ENCODE results near the gene USP2.

USP2 gene

DNA sequence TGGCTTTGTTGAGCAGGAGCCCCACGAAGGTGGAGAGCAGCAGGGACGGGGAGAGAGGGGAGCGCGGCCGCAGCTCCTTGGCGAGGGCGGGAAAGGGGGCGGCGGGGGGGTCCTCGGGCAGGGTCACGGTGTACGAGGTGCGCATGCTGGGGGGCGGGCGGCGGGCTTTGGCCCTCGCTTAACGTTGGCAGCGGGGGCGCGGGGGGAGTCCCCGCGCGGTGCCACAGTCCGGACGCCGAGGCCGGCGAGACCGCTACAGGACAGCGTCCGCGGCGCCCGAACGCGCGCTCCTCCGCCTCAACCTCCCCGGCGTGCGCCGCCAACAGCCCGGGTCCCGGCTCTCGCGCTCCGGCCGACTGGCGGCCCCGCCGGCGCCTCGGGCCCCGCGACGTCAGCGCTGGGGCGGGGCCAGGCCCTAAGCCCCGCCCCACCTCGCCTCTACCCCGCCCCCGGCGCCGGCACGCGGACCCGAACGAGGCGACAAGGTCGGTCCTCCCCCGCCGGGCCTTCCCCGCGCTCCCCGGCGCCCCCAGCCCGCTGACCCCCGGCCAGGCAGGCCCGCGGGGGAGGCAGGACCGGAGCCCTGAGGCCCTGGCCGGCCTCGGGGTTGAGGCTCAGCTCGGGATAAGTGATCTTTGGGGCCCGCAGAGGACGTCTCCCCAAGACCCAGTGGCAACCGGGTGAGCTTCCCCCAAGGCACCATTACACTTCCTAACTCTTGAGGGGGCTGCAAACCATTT is 17.5 kb downstream of the USP2 start:
- peak in 1 of 3 donors; percentile 22 for DNase-seq (ENCODE audit: low read depth in 3 of 3)

DNA sequence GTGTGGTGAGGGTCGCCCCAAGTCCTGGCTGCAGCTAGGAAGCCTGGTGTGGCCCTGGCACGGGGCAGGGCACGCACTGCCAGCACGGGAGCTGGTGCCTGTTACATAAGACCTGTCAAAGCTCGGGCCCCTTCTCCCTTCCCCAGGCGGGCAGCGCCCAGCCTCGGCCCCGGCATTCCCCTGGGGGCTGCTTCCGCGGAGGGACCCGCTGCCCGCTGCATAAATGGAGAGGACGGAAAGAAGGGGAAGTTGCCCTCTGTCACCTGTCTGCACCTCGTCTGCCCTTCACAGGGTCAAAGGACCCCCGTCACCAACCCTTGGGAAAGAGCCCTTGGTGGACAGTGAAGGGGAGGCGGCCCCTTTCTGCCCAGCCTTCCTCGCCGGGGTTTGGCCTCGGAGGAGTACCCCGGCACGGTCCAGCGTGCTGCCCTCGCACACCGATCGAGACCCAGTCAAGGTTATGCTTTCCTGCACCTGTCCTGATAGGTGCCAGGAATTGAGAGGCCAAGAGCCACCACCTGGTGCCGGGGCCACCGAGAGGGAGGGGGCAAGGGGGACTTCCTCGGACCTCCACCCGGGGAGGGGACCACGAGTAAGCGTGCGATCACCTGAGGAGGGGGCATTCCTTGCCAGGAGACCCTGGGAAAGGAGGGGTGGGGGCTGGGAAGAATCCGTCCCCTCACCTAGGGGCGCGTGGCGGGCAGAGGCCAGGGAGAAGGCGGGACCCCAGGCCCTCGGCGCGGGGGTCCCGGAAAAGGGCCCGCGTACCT is 18.2 kb downstream of the USP2 start:
- DNase-seq (ENCODE audit: low read depth in 3 of 3), result no peak

DNA sequence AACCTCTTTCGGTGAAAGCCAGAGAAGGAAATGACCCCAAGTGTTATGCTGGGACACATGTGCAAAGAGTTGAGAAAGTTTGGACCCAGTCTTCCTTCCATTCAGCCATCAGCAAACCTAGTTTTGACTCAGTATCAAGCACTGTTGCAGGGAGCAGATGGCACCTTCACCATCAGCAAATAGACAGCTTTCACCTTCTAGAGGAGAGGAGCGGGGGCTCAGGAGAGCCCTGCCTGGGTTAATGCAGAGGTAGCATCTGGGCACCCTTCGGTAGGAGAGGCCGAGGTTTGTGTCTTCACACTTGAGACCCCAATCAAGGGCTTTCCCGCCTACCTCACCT is 18.8 kb downstream of the USP2 start:
- DNase-seq (ENCODE audit: low read depth in 3 of 3), result no peak

DNA sequence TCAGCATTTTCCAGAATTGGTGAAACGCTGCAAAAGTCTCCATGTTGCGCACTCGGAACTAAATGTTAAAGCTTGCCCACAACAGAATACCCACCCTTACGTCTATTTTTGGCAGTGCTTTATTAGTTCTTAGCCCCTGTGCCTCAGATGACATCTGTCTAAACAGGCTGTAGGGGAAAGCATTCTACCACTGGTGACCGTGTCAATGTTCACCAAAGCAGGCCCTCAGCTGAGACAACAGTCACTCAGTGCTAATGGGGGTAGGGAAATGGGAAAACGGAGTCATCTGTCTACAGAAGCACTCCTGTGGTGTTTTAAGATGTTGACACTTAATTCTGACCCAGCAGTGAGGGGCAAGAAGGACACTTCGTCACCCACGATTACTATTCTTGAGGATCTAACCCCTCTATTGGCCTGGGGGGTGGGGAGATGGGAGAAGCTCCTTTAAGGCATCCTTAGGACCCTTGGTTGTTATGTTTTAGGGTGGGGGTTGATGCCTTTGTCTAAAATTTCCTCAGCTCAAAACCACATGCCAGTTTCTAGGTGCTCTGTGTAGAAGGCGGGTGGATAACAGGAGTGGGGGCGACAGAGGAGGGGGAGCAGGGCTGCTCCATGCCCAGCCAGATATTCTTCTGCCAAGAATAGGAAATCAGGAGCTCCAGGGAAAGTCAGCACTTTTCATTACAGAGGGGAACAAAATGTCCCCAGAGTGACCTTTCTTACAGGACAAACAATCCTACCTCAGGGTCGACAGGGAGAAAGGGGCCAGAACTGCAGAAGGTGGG is 19.4 kb downstream of the USP2 start:
- DNase-seq (ENCODE audit: low read depth in 3 of 3), result no peak

DNA sequence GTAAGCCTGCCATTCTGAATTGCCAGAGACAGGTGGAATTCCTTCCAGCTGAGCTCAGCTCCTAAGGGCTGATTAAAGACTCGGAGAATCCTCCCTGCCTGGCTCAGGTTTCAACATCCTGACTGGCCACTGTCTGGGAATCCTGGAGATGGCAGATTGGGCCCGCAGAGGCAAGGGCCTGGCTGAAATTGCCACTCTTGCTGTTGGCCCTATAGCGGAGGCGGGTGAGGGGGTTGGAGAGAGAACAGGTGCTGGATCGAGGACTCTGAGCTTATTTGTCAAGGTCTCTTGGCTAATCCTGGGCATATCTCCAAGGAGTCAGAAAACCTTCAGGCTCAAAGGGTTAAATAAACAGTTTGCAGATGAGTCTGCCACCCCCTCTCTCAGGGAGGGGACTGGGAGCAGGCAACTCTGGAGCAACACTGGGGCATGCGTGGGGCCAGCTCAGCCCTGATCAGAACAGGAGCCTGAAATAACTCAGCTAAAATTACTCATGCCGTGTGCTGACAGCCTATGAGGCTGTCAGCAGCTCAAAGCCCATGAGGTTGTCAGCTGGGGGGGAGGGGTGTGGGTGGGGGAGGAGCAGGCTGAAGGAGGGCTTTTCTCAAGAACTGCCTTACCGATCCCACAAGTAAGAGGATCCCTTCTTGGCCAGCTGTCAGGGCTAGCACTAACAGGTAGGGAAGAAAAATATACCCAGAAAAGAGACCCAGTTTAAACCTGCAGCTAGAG is 20.3 kb downstream of the USP2 start:
- DNase-seq (ENCODE audit: low read depth in 3 of 3), result peak; percentile 40 to 66 (median 58)

DNA sequence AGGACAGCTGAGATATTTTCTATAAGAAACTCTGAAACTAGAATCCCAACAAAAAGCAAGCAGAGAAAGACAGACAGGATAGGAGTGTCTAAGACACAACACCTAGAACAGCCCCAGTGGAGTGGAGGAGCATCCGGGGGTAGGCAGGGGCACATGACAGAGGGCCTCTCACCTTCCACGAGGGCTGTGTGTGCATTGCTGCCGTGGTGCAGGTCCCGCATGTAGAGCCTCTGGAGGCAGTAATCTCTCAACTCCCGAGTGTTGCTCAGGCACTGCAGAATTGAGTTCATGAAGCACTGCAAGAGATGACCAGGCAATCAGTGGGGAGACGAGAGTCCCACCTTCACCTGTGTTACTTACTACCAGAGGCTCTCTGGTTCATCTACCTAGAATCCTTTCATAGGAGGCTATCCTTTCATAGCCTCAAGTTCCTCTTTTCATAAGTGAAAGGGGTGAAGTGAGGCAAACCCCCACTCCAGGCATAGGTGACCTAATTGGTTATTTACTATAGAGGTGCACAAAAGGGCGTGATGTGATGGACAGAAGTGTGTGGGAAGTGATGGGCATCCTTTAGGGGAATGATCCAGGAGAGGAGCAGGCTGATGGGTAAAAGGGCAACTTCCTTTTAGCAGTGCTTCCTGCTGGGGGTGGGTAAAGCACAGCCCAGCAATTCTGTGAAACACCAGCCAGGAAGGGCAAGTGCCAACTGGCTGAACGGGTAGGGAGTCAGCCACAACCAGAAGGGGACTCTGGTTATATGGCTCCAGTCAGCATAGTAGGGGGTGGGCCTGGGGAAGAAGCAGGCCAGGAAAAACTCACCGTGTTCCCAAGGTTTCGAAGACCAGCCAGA is 21.9 kb downstream of the USP2 start:
- no peak for DNase-seq (ENCODE audit: low read depth in 3 of 3)

DNA sequence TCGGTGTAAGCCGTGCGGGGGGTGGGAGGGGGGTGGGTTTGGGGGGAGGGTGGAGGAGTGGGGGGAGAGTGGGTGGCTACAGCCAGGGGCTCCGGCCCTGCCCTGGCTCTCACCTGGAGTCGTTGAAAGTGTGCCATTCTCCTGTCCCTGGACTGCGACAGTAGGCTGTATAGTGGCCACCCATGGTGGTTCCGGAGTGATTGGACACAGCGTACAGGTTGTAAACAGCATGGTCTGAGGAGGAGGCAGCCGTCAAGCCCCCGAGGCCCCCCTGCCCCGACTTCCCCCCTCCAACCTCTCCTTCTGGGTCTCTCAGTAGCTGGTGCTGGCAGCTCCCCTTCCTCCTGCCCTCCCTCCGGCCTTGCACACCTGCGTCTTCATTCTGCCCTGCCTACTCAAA is 24.4 kb downstream of the USP2 start:
- DNase-seq (ENCODE audit: low read depth in 3 of 3), result no peak

DNA sequence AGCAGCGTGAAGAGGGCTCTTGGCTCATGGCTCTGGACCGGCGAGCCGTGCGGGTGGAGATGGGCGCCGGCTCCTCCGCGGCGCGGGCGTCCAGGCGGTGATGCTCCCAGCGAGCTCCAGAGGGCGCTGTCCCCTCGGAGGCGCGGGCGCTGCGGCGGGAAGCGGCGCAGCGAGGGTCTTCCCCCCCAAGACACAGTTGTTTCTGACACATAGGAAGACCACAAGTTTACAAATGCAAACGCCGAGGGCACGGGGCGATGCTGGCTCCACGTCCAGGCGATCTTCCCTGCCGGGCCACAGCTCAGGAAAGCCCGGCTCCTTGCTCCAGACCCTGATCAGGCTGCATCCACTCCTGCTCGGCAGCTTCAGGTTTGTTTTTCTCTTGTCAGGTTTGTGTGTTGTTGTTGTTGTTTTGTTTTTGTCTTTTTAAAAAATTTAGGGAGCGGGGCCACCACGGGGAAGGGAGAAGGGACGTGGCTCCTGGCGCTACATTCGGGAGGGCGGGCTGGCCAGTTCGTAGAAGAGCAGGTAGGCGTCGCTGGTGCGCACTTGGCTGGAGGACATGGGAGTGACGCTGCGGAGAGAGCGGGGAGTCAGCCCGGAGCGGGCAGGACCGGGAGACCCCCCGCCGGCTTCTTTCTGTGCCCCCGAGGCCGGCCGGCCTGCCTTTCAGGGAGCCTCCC is 25.0 kb downstream of the USP2 start:
- peak; percentile 46 to 74 (median 57) for DNase-seq (ENCODE audit: low read depth in 3 of 3)

DNA sequence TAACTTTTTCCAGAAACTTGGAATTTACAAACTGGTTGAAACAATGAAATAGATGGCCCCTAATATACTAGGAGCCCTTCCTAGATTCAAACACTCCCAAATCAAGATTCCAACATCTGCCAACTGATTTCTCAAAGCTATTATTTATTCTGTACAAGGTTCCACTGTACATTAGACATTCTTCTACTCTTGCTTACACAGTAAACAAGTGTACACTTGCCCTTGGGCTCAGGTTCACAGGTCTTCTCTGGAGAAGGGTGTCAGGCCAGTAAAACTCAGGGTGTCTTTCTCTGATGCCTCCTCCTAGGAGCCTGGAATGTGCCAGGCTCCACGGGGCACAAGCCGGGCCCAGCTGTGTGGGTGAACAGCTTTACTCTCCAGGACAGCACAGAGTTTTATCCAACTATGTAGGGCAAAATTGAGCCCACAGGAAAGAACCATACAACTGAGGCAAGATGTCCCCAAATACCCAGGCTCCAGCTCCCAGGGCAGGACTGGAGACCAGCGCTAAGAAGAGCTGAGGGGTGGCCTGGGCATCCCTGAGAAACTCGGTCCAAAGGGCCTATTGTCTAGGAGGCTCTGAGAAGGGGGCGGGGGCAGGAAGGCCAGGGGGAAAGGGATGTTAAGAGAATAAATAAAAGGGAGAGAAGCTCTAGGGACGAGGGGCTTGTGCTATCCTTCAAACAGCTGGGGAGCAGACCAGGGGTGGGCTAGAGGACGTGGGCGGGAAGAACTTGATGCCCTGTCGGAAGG is 26.2 kb downstream of the USP2 start:
- DNase-seq (ENCODE audit: low read depth in 3 of 3), result no peak

DNA sequence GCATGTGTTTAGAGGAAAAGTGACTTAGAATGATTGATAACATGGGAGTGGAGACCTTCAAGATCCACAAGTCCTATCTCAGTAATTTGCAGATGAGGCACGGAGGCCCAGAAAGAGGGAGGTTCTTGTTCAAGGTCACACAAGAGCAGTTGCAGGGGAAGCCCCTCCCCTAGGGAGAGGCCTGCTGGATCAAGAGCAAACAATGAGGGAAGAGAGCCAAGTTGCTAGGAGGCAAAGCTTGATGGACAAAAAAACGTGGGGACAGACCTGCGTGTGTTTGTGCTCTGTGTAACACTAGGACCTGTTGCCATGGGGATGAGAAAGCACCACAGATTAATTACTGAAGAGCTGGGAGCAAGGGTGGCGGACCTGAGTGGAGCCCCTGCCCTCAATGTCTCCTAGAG is 28.6 kb downstream of the USP2 start:
- DNase-seq (ENCODE audit: low read depth in 3 of 3), result no peak

DNA sequence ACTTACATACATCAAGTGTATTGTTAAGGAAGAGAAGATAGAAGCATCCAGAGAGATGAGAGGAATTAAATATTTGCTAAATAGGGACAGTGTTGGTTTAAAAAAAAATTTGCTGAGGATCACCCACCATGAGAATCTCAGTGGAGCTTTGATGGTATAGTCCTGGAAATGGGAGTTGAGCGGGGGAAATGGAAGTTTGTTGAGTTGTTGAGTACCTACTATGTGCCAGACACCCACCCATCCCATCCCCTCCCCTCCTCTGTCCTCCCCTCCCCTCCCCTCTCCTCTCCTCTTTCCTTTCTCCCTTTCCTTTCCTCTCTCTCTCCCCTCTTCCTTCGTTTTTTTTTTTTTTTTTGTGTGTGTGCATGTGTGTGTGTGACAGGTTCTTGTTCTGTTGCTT is 30.3 kb downstream of the USP2 start:
- DNase-seq (ENCODE audit: low read depth in 3 of 3), result no peak

DNA sequence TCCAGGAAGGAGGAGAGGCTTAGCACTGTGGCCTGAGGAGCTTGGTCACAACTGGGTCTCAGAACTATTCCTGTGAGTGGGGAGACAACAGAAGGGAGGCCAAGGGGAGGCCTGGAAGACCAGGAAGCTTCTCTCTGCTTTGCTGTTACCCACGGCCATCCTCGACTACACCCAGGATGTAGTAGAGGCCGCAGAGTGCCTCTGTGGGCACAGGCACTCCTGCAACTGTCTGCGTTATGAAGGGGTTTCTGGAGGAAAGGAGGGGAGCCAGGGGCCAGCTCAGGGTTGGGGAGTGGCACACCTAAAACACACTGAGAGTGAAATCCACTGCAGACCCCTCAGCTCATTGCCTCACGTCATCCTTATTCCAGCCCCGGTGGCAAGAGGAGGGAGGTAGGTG is 31.2 kb downstream of the USP2 start:
- DNase-seq (ENCODE audit: low read depth in 3 of 3), result no peak

DNA sequence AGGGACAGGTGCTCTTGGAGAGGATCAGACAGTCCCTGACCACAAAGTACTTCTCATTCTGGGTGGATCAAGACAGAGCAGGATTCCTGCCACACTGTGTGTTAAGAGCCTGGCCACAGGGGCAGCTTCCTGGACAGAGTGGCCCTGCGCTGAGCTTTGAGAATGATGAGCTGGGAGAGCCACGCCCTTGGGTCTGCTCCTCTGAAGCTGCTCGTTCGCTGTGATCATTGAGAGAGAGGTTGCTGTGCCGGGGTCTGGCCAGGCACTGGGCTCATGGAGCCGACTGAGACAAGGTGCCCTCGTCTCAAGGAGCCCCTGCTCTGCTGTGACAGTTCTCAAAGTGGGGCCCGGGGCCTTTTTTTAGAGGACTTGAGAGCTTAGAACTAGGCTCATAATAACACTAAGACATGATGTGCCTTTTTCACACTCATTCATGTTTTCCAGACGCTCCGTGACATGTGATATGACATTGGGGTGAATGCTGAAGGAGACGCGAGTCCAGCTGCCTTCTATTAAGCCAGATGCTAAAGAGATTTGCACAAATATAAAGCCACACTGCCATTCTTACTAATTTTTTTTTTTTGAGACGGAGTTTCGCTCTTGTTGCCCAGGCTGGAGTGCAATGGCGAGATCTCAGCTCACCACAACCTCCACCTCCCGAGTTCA is 33.4 kb downstream of the USP2 start:
- DNase-seq (ENCODE audit: low read depth in 3 of 3), result no peak

DNA sequence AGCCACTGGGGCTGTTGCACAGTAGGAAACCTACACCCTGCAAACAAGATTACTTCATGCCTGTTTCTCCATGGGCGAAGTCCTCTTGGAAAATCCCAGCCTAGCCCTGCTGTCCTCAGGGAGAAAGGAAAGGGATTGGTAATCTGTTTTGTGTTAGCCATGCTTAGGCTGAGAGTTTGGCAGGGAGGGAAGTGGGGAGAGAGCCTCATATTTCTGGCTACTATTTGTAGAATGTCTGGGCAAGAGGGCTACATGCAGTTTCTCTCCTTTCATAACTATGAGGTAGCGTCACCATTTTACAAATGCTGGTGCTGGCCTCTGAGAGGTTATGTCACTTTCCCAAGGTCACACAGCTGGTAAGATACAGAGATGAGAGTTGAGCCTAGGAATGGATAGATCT is 34.2 kb downstream of the USP2 start:
- no peak for DNase-seq (ENCODE audit: low read depth in 3 of 3)

DNA sequence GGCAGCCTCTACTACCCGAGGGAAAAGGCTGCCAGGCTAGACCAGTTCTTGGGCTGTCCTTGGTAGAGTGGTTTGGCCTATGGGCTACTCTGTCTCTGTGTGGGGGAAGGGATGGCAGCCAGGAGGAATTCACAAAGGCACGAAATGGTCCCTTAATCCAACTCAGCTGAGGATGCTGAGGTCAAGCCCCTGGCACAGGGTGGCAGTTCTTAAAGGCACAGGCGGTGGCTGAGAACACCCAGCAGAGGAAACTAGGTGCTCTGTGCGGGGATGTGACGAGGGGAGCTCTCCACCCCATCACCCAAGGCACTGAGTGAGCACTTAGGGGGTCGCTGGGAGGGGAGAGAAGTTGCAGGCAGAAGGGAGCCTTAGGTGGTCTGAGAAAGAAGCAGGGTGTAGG is 34.9 kb downstream of the USP2 start, which contains the start of gene MFRP:
Gene MFRP (minus strand): TSS at position 101 of the 400 bp plus-strand sequence. CDS start 192 bp downstream, outside the sequence.
- no peak for DNase-seq (ENCODE audit: low read depth in 3 of 3)

DNA sequence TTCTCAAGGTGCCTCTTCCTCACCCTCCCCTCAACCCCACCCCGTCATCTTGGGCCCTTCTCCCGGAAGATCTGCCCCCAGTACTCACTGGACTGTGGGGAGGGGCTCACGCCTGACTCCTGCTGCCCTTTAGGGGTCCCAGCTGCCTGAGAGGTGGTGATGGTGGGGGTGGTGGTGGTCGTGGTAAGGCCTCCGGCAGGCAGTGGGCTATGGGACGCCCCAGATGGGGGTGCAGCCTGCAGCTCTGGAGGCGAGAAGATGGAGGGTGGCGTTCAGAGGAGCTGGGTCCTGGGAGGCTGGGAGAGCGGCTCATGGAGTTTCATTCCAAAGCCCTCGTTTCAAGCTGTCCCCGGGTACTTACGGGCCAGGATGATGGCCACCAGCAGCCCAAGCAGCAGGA is 35.8 kb downstream of the USP2 start:
- no peak for DNase-seq (ENCODE audit: low read depth in 3 of 3)

DNA sequence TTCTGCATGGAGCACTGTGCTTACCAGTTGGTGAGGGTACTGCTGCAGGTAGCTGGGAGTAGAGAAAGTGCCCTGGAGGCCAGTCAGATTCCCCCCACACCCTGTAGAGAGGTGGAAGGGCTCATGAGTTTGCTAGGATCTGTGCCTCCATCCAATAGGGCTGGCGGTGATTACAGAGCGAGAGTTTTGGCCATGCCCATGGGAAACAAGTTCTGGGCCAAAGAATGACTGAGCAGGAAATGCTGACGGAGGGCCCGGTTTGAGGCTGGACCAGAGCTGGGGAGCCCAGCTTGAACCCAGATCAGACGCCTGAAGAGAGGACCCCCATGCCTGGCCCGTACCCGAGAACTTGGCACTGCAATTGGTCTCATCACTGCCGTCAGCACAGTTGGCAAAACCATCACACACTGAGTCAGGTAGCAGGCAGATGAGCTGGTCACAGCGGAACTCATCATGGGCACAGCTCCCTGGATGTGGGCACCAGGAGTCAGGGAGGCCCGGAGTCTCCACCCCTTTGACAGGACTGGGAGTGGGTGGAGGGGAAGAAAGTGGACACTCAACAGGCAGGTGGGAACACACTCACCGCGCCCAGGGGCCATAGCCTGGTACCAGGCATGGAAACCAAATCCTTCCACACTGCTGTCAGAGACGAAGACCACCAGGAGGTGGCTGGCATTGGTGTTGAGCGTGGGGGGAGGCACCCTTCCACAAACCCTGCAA is 37.0 kb downstream of the USP2 start:
- no peak for DNase-seq (ENCODE audit: low read depth in 3 of 3)

DNA sequence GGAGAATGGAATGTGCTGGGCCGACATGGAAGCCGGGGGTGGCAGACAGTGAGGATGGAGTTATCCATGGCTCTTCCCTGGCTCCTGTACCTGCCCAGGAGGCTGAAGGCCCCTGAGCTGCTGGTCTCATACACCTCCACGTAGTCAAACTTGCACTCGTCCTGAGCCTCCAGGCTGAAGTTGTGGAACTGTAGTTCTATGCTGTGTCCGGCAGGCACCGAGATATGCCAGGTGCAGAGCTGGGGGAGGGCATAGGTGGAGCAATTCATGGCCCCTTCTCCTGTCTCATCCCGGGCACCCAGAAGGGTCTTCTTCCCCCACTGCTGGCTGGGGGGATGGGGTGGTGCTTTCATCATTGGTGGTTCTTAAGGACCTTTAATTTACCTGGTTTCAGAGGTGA is 37.8 kb downstream of the USP2 start:
- no peak for DNase-seq (ENCODE audit: low read depth in 3 of 3)
